Embryonic facial prominence (tissue), 1 donor: ENCODE data around the gene DTNBP1.
"Not testable (repeated sequence)": the region's sequence is repeated elsewhere in the genome, so short reads cannot be mapped to it uniquely, and the experiment has no call there.

Experiments
- DNase-seq: peaks from one replicate; pipeline ENCODE4 v3.0.0-alpha.2; 2016; ENCODE audit errors: extremely low spot score

The DTNBP1 gene

GRCh38 chr6:15668918-15669317 lies 6.1 kb upstream of the DTNBP1 start:
- DNase-seq, result no peak

- not testable (repeated sequence) for DNase-seq
Observed at GRCh38 chr6:15666896-15667295, 4.1 kb upstream of the DTNBP1 start.

- DNase-seq, result no peak
Observed at GRCh38 chr6:15665237-15665636, 2.4 kb upstream of the DTNBP1 start.

GRCh38 chr6:15663130-15663871 lies 473 bp upstream of the DTNBP1 start:
- no peak for DNase-seq

GRCh38 chr6:15661853-15662325 lies 939 bp downstream of the DTNBP1 start:
- no peak for DNase-seq

GRCh38 chr6:15659181-15659580 lies 3.6 kb downstream of the DTNBP1 start:
- no peak for DNase-seq

- DNase-seq, result no peak
Observed at GRCh38 chr6:15658181-15658744, 4.6 kb downstream of the DTNBP1 start.

GRCh38 chr6:15657290-15657689 lies 5.5 kb downstream of the DTNBP1 start:
- no peak for DNase-seq

- DNase-seq, result no peak
Observed at GRCh38 chr6:15656145-15656544, 6.7 kb downstream of the DTNBP1 start.

GRCh38 chr6:15654250-15654649 lies 8.6 kb downstream of the DTNBP1 start:
- DNase-seq, result no peak

- DNase-seq, result no peak
Observed at GRCh38 chr6:15653581-15653980, 9.2 kb downstream of the DTNBP1 start.

GRCh38 chr6:15650004-15650559 lies 12.7 kb downstream of the DTNBP1 start:
- not testable (repeated sequence) for DNase-seq

GRCh38 chr6:15644904-15645303 lies 17.9 kb downstream of the DTNBP1 start:
- no peak for DNase-seq

- no peak for DNase-seq
Observed at GRCh38 chr6:15643542-15643941, 19.3 kb downstream of the DTNBP1 start.

- DNase-seq, result no peak
Observed at GRCh38 chr6:15642276-15642675, 20.6 kb downstream of the DTNBP1 start.

GRCh38 chr6:15638373-15638772 lies 24.5 kb downstream of the DTNBP1 start:
- no peak for DNase-seq

GRCh38 chr6:15631432-15631831 lies 31.4 kb downstream of the DTNBP1 start:
- no peak for DNase-seq

GRCh38 chr6:15630202-15630601 lies 32.6 kb downstream of the DTNBP1 start:
- no peak for DNase-seq

- no peak for DNase-seq
Observed at GRCh38 chr6:15629487-15629886, 33.3 kb downstream of the DTNBP1 start.

- no peak for DNase-seq
Observed at GRCh38 chr6:15628499-15629131, 34.2 kb downstream of the DTNBP1 start.

- DNase-seq, result no peak
Observed at GRCh38 chr6:15627821-15628220, 35.0 kb downstream of the DTNBP1 start.

- no peak for DNase-seq
Observed at GRCh38 chr6:15626878-15627674, 35.8 kb downstream of the DTNBP1 start.
